ENCODE measurements around the gene HSPB3.
"Not testable (repeated sequence)": the region's sequence is repeated elsewhere in the genome, so short reads cannot be mapped to it uniquely, and the experiment has no call there.

HSPB3 gene

GRCh38 chr5:54457094-54457862 lies 1.8 kb downstream of the HSPB3 start:
- peak; percentile 90 for DNase-seq

- DNase-seq: no peak
Measured at GRCh38 chr5:54458221-54458620, 2.7 kb downstream of the HSPB3 start.

DNA sequence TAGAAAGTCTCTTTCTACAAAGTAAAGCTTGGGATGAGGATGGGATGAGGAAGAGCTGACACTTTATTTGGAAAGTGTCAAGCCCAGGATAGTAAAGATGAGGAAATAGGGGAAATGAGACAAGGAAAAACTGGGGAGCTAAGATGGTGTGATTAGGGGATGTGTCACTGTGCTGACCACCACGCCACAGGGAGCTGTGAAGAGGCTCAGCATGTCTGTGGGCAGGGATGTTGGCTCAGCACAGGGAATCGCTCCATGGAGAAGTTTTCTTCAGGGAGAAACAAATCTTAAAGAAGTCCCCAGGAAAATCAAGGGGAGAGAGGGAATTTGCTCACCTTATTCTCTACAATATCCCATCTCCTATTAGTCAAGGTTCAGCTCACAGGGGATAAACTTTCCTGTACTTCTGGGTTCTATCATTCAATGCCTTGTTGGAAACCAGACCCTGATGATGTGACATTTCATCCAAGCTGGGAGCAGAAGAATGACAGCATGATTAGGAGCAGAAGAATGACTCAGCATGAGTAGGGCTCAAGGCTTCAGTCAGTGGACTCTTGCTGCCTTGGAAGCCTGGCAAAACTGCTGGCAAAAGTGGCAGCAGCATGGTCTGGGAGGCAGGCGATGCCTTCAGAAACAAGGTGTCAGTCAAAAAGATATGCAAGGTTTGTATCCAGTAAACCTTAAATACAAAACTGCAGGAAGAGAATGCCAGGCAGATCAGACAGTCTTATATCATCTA lies 4.9 kb downstream of the HSPB3 start:
- peak; percentile 47 for DNase-seq

DNA sequence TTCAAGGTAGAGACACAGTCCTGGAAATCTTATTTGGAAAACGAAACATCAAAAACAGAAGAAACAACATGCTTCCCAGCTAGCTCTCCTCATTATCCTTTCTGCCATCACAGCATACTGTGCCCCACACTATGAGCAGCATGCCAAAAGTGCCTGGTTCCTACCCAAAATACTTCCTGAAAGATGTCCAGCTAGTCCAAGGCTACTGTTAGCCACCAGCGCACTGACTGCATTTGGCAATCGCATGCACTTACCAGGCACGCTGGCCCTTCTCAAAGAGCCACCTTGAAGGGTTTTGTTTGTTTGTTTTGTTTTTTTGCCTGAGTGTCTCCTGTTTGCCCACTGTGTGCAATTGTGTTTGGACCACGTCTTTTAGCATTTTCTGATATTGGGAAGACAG lies 6.8 kb downstream of the HSPB3 start:
- DNase-seq: no peak

GRCh38 chr5:54463713-54464112 lies 8.2 kb downstream of the HSPB3 start:
- no peak for DNase-seq

GRCh38 chr5:54469622-54470021 lies 14.1 kb downstream of the HSPB3 start:
- no peak for DNase-seq

DNA sequence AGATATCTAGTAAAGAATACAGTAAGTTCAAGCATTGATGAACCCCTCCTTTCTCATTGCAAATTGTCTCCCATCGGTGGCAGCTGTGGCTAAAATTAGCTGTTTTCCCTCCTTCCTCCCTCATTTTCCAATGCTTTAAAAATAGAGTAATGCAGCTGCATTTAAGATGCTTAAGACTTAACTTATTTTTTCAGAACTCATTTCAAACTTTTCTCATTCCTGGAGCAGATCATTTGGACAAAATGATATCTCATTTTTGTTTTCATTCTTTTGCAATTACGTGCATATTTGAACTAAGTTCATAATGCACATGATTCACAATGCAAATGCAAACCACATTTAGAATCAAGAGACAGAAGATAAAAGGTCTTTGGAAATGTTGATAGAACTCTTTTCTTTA lies 14.6 kb downstream of the HSPB3 start:
- peak; percentile 82 for DNase-seq

GRCh38 chr5:54470677-54471076 lies 15.2 kb downstream of the HSPB3 start:
- DNase-seq: peak; percentile 81

DNA sequence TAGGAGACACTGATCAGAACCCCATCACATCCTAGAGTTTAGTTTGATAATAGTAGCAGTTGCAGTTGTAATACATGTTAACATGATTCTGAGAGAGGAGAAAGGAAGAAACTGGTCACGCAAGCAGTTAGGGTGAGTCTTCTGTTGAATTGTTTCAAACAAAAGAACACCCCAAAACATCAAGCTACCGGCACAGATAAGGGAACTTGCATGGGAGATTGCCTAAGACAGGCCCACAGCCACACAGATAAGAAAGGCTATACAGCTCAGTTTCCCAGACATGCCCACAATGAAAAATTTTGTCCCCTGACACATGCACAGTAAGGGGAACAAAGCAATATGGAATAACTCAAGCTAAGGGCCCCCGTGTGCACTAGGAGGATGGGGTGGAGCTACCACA lies 15.9 kb downstream of the HSPB3 start:
- DNase-seq: no peak

- DNase-seq: no peak
Measured at GRCh38 chr5:54476682-54477081, 21.2 kb downstream of the HSPB3 start.

GRCh38 chr5:54477941-54478478 lies 22.5 kb downstream of the HSPB3 start:
- no peak for DNase-seq

DNA sequence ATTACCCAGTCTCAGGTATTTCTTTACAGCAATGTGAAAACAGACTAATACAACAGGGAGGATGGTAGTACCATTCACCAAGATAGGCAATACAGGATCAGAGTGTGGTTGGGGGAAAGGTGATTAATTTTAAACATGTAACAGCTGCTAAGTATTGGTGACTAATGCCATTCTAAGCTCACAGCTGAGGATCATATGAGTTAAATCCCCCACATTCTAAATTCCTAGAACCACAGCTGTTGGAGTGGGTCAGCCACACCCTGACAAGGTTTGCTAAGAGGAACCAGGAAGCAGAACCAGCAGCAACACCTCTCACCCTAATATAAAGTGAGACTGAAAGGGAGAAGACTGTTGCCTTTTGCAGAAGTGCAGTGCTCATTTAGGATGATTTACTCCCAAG lies 24.8 kb downstream of the HSPB3 start:
- DNase-seq: peak; percentile 49

DNA sequence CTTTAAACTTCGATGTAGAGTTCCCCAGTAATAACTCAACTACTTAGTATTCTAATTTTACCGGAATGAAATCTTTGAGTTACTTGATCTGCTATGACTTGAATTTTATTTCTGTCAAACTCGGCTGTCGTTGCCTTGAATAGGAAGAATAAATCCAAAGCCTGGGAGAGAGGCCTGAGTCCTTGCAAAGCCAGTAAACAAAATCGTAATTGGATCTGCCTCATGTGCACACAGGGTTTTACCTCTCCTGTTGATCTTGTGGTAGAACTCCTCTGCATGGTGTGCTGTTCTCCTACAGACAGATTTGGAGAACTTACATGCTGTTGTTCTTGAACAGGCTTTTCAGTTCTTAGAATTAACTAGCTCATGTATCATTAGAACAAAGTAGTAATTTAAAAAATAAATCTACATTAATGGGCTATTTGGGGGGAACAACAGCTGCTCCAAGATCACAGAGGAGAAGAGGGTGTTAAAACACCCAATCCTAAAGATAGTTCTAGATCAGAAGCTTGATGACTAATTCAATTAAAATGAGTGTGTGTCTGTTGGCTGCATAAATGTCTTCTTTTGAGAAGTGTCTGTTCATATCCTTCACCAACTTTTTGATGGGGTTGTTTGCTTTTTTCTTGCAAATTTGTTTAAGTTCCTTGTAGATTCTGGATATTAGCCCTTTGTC lies 28.9 kb downstream of the HSPB3 start:
- DNase-seq: no peak

DNA sequence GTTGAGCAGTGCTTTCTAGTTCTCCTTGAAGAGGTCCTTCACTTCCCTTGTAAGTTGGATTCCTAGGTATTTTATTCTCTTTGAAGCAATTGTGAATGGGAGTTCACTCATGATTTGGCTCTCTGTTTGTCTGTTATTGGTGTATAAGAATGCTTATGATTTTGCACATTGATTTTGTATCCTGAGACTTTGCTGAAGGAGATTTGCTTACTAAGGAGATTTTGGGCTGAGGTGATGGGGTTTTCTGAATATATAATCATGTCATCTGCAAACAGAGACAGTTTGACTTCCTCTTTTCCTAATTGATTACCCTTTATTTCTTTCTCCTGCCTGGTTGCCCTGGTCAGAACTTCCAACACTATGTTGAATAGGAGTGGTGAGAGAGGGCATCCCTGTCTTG lies 30.2 kb downstream of the HSPB3 start:
- not testable (repeated sequence) for DNase-seq

DNA sequence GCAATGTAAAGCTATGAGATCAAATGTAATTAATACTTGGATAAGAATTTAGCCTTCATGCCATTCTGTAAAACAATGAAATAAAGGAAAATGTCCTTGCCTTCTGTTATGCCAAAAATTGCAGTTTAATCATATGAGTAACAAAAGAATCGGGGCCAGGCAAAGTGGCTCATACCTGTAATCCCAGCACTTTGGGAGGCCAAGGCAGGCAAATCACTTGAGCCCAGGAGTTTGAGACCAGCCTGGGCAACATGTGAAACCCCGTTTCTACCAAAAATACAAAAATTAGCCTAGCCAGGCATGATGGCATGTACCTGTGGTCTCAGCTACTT lies 34.1 kb downstream of the HSPB3 start:
- DNase-seq: not testable (repeated sequence)

DNA sequence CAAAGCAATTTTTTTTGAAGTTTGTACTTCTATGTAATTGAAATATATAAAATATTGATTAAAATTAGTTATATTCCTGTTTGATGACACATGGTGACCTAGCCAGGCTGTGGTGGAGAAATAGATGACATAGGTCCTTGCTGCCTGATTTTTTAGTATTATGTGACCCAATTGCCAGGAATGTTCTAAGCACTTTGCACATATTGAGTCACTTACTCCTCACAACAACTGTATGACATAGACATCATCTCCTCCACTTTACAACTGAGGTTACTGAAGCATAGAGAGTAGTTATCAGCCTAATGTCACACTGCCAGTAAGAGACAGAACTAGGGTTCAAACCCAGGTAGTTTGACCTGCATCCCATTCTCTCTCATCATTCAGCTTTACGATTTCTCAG lies 35.8 kb downstream of the HSPB3 start:
- DNase-seq: no peak

GRCh38 chr5:54492178-54492577 lies 36.7 kb downstream of the HSPB3 start:
- no peak for DNase-seq

DNA sequence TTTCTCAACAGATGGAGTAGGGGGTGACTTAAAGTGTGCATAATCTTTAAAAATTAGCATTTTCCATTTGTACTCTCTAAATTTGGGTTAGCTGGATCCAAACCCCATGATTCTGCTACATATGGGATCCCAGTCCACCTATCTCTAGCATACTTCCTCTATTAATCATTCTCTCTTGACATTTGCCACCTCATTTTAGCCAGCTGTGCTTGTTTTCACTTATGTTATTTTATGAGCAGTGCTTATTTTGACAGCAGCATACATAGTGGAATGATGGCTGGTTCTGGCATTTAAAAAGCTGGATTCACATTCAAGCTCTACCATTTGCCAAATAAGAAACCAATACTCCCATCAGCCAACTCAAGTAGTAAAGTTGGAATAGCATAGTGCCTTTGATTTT lies 39.5 kb downstream of the HSPB3 start:
- no peak for DNase-seq
